GM21390 (cell line): ENCODE measurements around the gene DLEC1.
"Not testable (repeated sequence)": the region's sequence is repeated elsewhere in the genome, so short reads cannot be mapped to it uniquely, and the experiment has no call there.

Experiments
- ATAC-seq: cut with Tn5 transposase; IDR thresholded peaks from one replicate; pipeline ENCODE4 v1.9.1; 2021; ENCODE audit not compliant: unreplicated experiment

Gene DLEC1

DNA sequence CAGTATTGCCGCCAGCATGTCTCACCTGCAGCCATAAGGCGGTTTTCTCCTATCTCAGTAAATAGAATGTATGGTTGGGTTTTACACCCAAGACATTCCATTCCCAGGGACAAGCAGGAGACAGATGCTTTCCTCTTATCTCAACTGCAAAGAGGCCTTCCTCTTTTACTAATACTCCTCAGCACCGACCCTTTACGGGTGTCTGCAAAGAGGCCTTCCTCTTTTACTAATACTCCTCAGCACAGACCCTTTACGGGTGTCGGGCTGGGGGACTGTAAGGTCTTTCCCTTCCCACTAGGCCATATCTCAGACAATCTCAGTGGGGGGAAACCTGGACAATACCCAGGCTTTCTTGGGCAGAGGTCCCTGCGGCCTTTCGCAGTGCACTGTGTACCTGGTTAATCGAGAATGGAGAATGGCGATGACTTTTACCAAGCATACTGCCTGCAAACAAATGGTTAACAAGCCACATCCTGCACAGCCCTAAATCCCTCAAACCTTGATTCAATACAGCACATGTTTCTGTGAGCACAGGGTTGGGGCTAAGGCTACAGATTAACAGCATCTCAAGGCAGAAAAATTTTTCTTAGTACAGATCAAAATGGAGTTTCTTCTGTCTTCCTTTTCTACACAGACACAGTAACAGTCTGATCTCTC, 96.7 kb downstream of the DLEC1 start:
- not testable (repeated sequence) for ATAC-seq

GRCh38 chr3:38136393-38136776, 97.4 kb downstream of the DLEC1 start:
- ATAC-seq = no peak

DNA sequence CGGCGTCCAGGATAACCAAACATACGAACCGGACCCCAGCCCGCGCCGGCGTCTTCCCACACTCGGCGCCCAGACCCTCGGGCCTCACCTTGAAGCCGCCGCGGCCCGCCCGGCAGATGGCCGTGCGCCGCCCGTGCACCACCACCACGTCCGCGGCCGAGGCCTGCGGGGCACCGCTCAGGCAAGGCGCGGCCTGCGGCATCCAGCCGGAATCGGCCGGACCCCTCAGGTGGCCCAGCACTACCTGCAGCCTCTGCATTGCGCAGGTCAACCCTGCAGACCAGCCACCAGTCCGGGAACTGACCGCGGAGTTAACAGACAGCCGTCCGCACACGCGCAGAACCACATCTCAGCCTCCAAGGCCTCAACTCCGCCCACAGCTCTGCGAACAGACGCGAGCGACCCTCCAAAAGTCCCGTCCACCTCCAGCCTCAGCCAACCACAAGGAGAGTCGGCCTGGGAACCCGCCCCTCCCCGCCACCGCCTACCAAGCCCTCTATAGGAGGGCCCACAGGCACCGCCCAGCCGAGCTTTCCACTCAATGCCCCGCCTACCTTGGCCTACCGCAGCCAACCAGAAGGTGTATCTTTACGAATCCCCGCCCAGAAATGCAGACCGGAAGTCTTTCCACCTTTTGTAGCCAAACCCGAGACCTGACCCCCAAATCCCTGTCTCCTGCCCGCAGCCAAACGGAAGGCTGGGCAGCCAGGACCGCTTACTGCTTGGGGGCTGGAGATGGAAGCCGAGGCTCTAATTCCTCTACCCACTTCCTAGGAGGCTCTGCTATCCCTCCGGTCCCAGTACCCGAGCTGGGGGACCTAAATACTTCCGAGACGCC, 98.0 kb downstream of the DLEC1 start, which contains the start of gene ACAA1:
Gene ACAA1, minus strand, starts transcription at position 351 of the 838 bp plus-strand sequence. Its CDS starts 92 bp downstream, at position 259.
- ATAC-seq = peak; percentile 86

- ATAC-seq = no peak
These were observed 98.8 kb downstream of the DLEC1 start for GRCh38 chr3:38137615-38138348.

DNA sequence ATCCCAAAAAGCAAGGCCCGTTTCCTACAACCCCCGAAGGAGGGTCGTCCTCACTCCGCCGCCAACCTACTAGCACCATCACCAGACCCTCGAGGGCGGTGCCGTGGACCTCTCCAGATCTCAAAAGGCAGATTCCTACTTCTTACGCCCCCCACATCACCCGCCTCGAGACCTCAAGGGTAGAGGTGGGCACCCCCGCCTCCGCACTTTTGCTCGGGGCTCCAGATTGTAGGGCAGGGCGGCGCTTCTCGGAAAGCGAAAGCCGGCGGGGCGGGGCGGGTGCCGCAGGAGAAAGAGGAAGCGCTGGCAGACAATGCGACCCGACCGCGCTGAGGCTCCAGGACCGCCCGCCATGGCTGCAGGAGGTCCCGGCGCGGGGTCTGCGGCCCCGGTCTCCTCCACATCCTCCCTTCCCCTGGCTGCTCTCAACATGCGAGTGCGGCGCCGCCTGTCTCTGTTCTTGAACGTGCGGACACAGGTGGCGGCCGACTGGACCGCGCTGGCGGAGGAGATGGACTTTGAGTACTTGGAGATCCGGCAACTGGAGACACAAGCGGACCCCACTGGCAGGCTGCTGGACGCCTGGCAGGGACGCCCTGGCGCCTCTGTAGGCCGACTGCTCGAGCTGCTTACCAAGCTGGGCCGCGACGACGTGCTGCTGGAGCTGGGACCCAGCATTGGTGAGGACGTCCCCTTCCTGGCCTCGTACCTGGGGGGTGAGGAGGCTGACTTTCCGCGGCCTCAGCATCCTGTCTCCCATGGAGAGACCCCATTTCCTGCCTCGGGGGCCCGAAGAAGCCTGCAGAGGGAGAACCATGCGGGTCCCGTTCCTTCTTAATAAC, 99.6 kb downstream of the DLEC1 start, which contains the start of gene MYD88:
Gene MYD88, plus strand, starts transcription at position 313 of the 842 bp plus-strand sequence. Its CDS starts 40 bp downstream, at position 353.
- peak; percentile 44 for ATAC-seq

GRCh38 chr3:38139191-38139590, 100.2 kb downstream of the DLEC1 start:
- ATAC-seq = no peak

DNA sequence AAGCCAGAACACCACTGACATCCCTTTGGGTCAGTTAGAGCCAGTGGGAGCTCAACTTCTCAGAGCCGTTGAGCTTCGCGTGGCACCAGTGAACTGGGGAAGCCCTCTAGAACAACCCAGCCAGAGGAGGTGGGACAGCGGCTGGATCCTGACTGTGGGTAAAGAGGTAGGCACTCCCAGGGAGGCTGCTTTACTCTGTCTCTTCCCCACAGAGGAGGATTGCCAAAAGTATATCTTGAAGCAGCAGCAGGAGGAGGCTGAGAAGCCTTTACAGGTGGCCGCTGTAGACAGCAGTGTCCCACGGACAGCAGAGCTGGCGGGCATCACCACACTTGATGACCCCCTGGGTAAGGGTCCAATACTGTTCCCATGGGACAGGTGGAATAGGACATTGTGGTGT, 100.6 kb downstream of the DLEC1 start:
- no peak for ATAC-seq

DNA sequence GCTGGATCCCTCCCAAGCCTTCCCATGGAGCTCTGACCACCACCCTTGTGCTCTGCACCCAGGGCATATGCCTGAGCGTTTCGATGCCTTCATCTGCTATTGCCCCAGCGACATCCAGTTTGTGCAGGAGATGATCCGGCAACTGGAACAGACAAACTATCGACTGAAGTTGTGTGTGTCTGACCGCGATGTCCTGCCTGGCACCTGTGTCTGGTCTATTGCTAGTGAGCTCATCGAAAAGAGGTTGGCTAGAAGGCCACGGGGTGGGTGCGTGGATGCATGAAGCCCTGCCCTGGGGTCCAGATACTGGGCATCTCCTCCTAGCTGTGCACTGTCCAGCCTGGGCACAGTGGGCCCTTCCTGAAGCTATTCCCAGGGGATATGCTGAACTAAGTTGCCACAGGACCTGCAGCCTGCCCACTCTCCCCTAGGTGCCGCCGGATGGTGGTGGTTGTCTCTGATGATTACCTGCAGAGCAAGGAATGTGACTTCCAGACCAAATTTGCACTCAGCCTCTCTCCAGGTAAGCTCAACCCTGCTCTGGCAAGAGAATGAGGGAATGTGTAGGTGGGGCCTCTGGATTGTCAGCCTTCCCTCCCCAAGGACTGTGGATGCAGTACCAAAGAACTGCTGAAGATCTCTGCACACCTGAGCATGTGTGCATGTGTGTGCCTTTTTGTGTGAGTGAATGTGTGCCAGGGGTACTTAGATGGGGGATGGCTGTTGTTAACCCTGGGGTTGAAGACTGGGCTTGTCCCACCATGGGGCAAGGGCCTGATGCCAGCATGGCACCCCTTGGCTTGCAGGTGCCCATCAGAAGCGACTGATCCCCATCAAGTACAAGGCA, 101.5 kb downstream of the DLEC1 start:
- no peak for ATAC-seq

GRCh38 chr3:38141173-38141951, 102.4 kb downstream of the DLEC1 start:
- no peak for ATAC-seq

DNA sequence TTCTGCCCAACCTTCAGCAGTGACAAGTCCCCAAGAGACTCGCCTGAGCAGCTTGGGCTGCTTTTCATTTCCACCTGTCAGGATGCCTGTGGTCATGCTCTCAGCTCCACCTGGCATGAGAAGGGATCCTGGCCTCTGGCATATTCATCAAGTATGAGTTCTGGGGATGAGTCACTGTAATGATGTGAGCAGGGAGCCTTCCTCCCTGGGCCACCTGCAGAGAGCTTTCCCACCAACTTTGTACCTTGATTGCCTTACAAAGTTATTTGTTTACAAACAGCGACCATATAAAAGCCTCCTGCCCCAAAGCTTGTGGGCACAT, 102.9 kb downstream of the DLEC1 start:
- ATAC-seq = no peak

DNA sequence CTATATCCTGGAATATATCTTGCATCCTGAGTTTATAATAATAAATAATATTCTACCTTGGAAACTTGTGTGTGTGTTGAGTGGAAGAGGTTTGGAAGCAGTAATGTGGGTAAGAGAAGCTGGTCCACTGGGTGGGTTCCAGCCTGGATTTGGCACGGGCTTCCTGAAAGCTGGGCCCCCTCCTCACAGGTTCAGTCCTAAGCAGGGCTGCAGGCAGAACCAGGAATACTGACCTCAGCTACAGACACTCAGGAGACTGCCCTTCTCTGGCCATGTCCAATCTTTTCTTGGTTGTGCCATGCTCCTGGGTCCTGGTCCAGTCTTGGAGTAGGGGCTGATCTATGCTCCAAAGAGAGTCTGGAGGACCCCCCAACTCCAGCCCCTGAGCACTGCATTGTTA, 104.0 kb downstream of the DLEC1 start:
- ATAC-seq = no peak

GRCh38 chr3:38143511-38143910, 104.5 kb downstream of the DLEC1 start:
- no peak for ATAC-seq

- ATAC-seq = no peak
These were observed 107.5 kb downstream of the DLEC1 start for GRCh38 chr3:38146504-38146903.

DNA sequence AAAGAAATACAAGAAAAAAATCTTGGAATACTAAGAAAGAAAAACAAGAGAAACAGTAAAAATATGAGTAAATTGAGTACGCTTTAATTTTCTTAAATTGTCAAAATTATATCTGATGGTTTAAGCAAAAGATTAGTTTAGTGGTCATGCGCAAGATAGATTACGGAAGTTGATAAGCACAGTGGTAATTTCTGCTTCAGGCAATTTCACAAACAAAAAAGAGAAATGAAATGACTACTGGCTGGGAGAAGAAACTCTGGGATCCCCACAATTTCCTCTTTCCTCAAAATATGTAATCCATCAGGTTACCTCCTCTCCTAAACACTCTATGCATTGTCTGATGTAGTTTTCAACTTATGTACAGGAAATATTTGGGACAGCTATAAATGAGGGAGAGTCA, 108.4 kb downstream of the DLEC1 start:
- no peak for ATAC-seq

- no peak for ATAC-seq
These were observed 109.4 kb downstream of the DLEC1 start for GRCh38 chr3:38148311-38148882.

DNA sequence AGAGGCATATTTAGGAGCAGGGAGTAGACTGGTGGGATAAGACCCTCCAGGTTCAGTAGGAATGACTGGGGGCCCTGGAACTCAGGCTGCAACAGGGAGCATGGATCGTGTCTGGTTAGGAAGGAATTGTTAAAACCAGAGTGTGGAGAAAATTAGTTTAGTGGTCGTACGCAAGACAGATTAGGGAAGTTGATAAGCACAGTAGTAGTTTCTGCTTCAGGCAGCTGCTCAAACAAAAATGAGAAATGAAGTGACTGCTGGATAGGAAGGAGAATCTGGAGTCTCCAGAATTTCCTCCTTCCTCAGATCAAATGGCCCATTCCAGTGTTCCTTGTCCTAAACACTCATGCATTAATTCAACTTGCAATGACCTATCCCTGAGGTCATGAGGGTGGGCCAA, 110.7 kb downstream of the DLEC1 start:
- no peak for ATAC-seq

DNA sequence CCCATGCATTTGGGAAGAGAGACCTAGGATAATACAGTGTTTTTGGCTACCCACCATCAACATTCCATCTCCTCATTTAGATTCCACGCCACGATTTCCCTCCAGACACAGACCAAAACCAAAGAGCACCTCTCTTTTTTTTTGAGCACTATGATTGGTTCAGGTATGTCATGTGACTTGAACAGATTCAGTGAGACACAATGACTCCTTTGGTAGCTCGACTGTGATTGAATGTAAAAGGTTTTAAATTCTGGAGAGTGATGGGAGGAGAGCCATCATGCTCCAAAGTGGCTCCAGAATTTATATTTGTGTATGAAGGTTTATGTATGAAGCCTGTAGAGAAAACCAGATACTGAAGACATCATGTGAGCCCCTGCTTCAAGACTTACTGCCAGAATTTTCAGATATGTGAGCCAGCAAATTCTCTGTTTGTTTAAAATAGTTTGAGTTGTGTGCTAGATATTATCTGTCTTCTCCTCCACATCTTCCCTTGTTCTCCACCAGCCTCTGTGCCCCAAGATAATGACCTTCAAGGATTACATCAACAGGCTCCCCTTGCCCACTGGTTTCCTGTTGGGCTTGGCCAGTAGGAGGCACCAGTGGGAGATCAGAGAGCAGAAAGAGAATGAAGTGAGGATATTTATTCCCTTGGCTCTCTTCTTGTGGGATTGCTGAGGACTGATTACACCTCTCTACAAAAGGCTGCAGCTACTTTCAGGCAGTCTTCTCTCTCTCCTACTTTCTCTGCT, 111.9 kb downstream of the DLEC1 start:
- ATAC-seq = no peak

- no peak for ATAC-seq
These were observed 112.8 kb downstream of the DLEC1 start for GRCh38 chr3:38151667-38152265.
